K562 (cell line): ENCODE results near the gene E2F2.

Experiments
- BRCA1 ChIP-seq, 2 experiments: fragments of 450-650 bp in 1 of 2; sonication (generic) in 1 of 2; formaldehyde crosslinking in 1 of 2; IDR thresholded peaks; 2 replicates each; pipeline versions ENCODE4 v1.5.0 to v1.6.1; 2017 to 2020; ENCODE audit warnings: mild to moderate bottlenecking in 1 of 2, missing genetic modification reagents in 1 of 2
- BRF1 ChIP-seq: IDR thresholded peaks from 3 replicates; pipeline ENCODE4 v1.6.1; 2011; ENCODE audit warnings: borderline replicate concordance, mild to moderate bottlenecking; ENCODE audit not compliant: insufficient read length; ENCODE audit errors: extremely low read depth
- CBFA2T3 ChIP-seq: fragments of 450-650 bp; IDR thresholded peaks from 2 replicates; pipeline ENCODE4 v1.6.1; 2017
- CTCF ChIP-seq, 3 experiments: IDR thresholded peaks in 2 of 3; conservative IDR thresholded peaks in 1 of 3; 2 replicates each; pipeline ENCODE4 v1.5.1; 2011 to 2012; ENCODE audit warnings: low read length in 3 of 3, mild to moderate bottlenecking in 3 of 3, control low read depth in 2 of 3, improper control_type of control experiment in 1 of 3, inconsistent platforms in 1 of 3, low read depth in 1 of 3, mixed read lengths in 1 of 3, moderate library complexity in 1 of 3; ENCODE audit not compliant: insufficient read depth in 2 of 3
- FOXK1 ChIP-seq: sonication (generic); formaldehyde crosslinking; IDR thresholded peaks from 2 replicates; pipeline ENCODE4 v1.8.0; 2022; ENCODE audit warnings: missing genetic modification reagents, mild to moderate bottlenecking, borderline replicate concordance
- MLX ChIP-seq, 2 experiments: fragments of 450-650 bp in 1 of 2; sonication (generic) in 1 of 2; formaldehyde crosslinking; conservative IDR thresholded peaks; 2 replicates each; pipeline versions ENCODE4 v1.4.0 to v1.8.1; 2020 to 2022; ENCODE audit warnings: mild to moderate bottlenecking in 1 of 2, missing genetic modification reagents in 1 of 2
- NR2C1 ChIP-seq, 2 experiments: fragments of 450-650 bp; IDR thresholded peaks; 2 replicates each; pipeline ENCODE4 v1.6.1; 2017; ENCODE audit warnings: mild to moderate bottlenecking in 2 of 2, antibody characterized with exemption in 1 of 2, inconsistent platforms in 1 of 2, missing compliant biosample characterization in 1 of 2, missing genetic modification characterization in 1 of 2
- POLR2A ChIP-seq: fragments of 450-650 bp; conservative IDR thresholded peaks from 2 replicates; pipeline ENCODE4 v1.6.1; 2016
- POU5F1 ChIP-seq: fragments of 150-350 bp; IDR thresholded peaks from 2 replicates; pipeline ENCODE4 v1.6.1; 2014; ENCODE audit warnings: borderline replicate concordance, low read length, low read depth, mild to moderate bottlenecking; ENCODE audit not compliant: partially characterized antibody
- RHOXF2B ChIP-seq: fragments of 250-450 bp; sonication (Bioruptor Pico); conservative IDR thresholded peaks from 2 replicates; pipeline ENCODE4 v1.5.1; 2021
- SP1 ChIP-seq: sonication (generic); formaldehyde crosslinking; IDR thresholded peaks from 2 replicates; pipeline ENCODE4 v1.8.1; 2022; ENCODE audit warnings: mild to moderate bottlenecking, missing genetic modification reagents
- TEAD4 ChIP-seq, 2 experiments: sonication (generic) in 1 of 2; formaldehyde crosslinking in 1 of 2; IDR thresholded peaks; 2 replicates each; pipeline versions ENCODE4 v1.6.1 to v1.8.0; 2012 to 2022; ENCODE audit warnings: borderline replicate concordance in 1 of 2, inconsistent platforms in 1 of 2, low read length in 1 of 2, mild to moderate bottlenecking in 1 of 2, missing genetic modification reagents in 1 of 2
- YY1 ChIP-seq, 3 experiments: IDR thresholded peaks; 2 replicates each; pipeline ENCODE4 v1.6.1; 2011; ENCODE audit warnings: low read length in 2 of 3, mild to moderate bottlenecking in 2 of 3, moderate library complexity in 2 of 3, borderline replicate concordance in 1 of 3, control low read depth in 1 of 3, low read depth in 1 of 3; ENCODE audit not compliant: insufficient read depth in 3 of 3, insufficient replicate concordance in 2 of 3, control insufficient read depth in 1 of 3, insufficient read length in 1 of 3; ENCODE audit errors: extremely low read depth in 1 of 3

DNA sequence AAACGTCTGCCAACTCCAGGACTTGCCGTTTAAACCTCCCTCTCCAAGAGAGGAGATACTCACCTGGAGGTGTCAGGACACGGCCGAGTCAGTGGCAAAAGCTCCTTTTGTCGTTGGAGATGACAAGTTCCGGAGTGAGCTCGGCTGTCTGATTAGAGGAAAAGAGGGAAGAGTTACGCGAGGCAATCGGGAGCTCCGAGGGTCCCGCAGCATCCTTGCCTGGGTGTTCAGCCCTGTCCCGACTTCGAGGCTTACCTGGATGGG, 27.8 kb upstream of the E2F2 start:
- TF ChIP-seq TEAD4 (IDR thresholded peaks at IDR 0.05; ENCODE audit: low read length) (no peak), TEAD4 (CRISPR knock-in tag; IDR thresholded peaks at IDR 0.05; ENCODE audit: borderline replicate concordance) (no peak), YY1 (IDR thresholded peaks at IDR 0.05; ENCODE audit: borderline replicate concordance in 1 of 3, control insufficient read depth in 1 of 3, extremely low read depth in 1 of 3, insufficient read depth in 3 of 3, insufficient read length in 1 of 3, insufficient replicate concordance in 2 of 3, low read depth in 1 of 3, low read length in 2 of 3) (no peak), FOXK1 (CRISPR knock-in tag) (no peak), CTCF (IDR thresholded peaks at IDR 0.05 in 2 of 3, conservative IDR thresholded peaks at IDR 0.05 in 1 of 3; ENCODE audit: insufficient read depth in 2 of 3, low read depth in 1 of 3, low read length in 3 of 3) (no peak), NR2C1 (IDR thresholded peaks at IDR 0.05) (no peak), NR2C1 (tag; IDR thresholded peaks at IDR 0.05) (no peak), CBFA2T3 (no peak), SP1 (CRISPR knock-in tag) (no peak), POLR2A (no peak), POU5F1 (no peak), BRCA1 (IDR thresholded peaks at IDR 0.05) (no peak), BRCA1 (CRISPR knock-in tag; IDR thresholded peaks at IDR 0.05) (0 out of 2 replicates have a peak, but pooled peaks have one; percentile 88), MLX (CRISPR knock-in tag; conservative IDR thresholded peaks at IDR 0.05) (no peak), BRF1 (no peak), RHOXF2B (no peak)
